Esophagus muscularis mucosa (tissue), 4 donors: ENCODE data around the gene TERB1. TPM values are rescaled to one million over a fixed set of nuclear protein-coding genes. Genes with fewer than 3 reads are reported as not detected.

ENCODE experiments used
- DNase-seq: peaks from one replicate; pipeline ENCODE4 v3.0.0-alpha.2; 2017; ENCODE audit errors: extremely low spot score
- H3K27ac ChIP-seq, 4 donors: fragments of 200-600 bp; sonication (generic); replicated peaks in 1 of 4; 1 replicate in 3 of 4; 2 replicates in 1 of 4; pipeline ENCODE4 v1.5.1; 2016 to 2019; ENCODE audit warnings: mild to moderate bottlenecking in 1 of 4
- H3K27me3 ChIP-seq, 4 donors: fragments of 200-600 bp; sonication (generic); one replicate each; pipeline versions ENCODE4 v1.5.1 to v1.6.0; 2016 to 2019
- H3K36me3 ChIP-seq, 4 donors: fragments of 200-600 bp; sonication (generic); one replicate each; pipeline ENCODE4 v1.5.1; 2016 to 2019
- H3K4me1 ChIP-seq, 4 donors: fragments of 200-600 bp; sonication (generic); one replicate each; pipeline ENCODE4 v1.5.1; 2016 to 2019
- H3K4me3 ChIP-seq, 4 donors: fragments of 200-600 bp; sonication (generic); 1 replicate in 2 of 4; 2 replicates in 2 of 4; pipeline ENCODE4 v1.5.1; 2016 to 2019; ENCODE audit warnings: mild to moderate bottlenecking in 4 of 4, moderate library complexity in 1 of 4
- H3K9me3 ChIP-seq, 4 donors: fragments of 200-600 bp; sonication (generic); 1 replicate in 3 of 4; 2 replicates in 1 of 4; pipeline ENCODE4 v1.5.1; 2016 to 2019
- EP300 ChIP-seq: sonication (generic); formaldehyde crosslinking; IDR thresholded peaks from one replicate; pipeline ENCODE4 v1.6.1; 2017; ENCODE audit warnings: antibody characterized with exemption
- POLR2A ChIP-seq: fragments of 450-650 bp; IDR thresholded peaks from one replicate; pipeline ENCODE4 v1.6.1; 2017; ENCODE audit warnings: antibody characterized with exemption, moderate library complexity, mild to moderate bottlenecking, low read depth
- POLR2AphosphoS5 ChIP-seq, 2 donors: sonication (generic); formaldehyde crosslinking; IDR thresholded peaks; one replicate each; pipeline ENCODE4 v1.6.1; 2017; ENCODE audit warnings: antibody characterized with exemption in 2 of 2
- WGBS: methylation state at CpG from one replicate; pipeline ENCODE4 v1.1.5; 2018; 5-methylcytosine and 5-hydroxymethylcytosine counted together
- intact Hi-C: fragments of 100-400 bp; cut with DNase I; formaldehyde crosslinking; loops from one replicate; pipeline ENCODE4 v1.15.1; 2023
- total RNA-seq, 4 donors: library from RNA; depleted of rRNA; stranded (reverse); fragments of >200 nt; gene quantifications; one replicate each; pipeline versions ENCODE4 v1.1.0 to v1.2.1, GENCODE V29; 2016
- TF ChIP-seq, protein P1 (sequence below), 3 experiments: fragments of 200-600 bp in 2 of 3; fragments of 450-650 bp in 1 of 3; sonication (generic) in 2 of 3; IDR thresholded peaks; one replicate each; pipeline ENCODE4 v1.5.1; 2017 to 2019; ENCODE audit warnings: antibody characterized with exemption in 3 of 3, mild to moderate bottlenecking in 2 of 3, moderate library complexity in 1 of 3

TERB1 gene
- total RNA-seq, 4 donors from 2014 or later, result not detected

DNA sequence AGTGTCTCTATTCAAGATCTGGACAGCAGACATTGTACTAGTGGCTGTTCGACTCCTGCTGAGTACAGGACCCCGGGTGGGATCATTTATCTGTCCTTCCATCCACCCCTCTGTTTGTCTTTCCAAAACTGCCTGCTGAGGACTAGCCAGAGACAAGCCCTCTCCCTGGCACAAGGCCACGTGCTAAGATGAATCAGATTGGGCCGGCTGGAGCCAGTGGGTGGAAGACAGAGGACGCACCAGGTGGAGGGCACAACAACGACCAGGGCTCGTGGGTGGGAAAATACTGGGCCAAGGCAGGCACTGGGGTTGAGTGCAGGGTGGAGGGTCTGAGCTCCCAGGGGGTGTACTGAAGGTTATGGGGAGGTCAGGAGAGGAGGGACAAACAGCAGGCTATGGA lies 41.4 kb upstream of the TERB1 start:
- Histone ChIP-seq H3K4me3 (no peak overlapping the region), H3K4me1 (peaks cover 11 to 23% (median 22%) of the 10 kb centered on the region in 4 donors), H3K36me3 (no peaks in the 10 kb centered on the region), H3K9me3 (peaks cover 0 to 4% (median 0%) of the 10 kb centered on the region in 4 donors), H3K27ac (no peak overlapping the region), H3K27me3 (peaks cover 4 to 45% (median 18%) of the 10 kb centered on the region in 4 donors)
- no peak for TF ChIP-seq POLR2AphosphoS5 (IDR thresholded peaks at IDR 0.05)
- no peak for TF ChIP-seq POLR2A
- TF ChIP-seq EP300, result no peak
- TF ChIP-seq, protein P1, sequence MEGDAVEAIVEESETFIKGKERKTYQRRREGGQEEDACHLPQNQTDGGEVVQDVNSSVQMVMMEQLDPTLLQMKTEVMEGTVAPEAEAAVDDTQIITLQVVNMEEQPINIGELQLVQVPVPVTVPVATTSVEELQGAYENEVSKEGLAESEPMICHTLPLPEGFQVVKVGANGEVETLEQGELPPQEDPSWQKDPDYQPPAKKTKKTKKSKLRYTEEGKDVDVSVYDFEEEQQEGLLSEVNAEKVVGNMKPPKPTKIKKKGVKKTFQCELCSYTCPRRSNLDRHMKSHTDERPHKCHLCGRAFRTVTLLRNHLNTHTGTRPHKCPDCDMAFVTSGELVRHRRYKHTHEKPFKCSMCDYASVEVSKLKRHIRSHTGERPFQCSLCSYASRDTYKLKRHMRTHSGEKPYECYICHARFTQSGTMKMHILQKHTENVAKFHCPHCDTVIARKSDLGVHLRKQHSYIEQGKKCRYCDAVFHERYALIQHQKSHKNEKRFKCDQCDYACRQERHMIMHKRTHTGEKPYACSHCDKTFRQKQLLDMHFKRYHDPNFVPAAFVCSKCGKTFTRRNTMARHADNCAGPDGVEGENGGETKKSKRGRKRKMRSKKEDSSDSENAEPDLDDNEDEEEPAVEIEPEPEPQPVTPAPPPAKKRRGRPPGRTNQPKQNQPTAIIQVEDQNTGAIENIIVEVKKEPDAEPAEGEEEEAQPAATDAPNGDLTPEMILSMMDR (IDR thresholded peaks at IDR 0.05), result no peak
- intact Hi-C loops, result no loop called here
- WGBS, result 64% methylated on average over 6 of the region's 7 CpGs
- DNase-seq, result no peak

DNA sequence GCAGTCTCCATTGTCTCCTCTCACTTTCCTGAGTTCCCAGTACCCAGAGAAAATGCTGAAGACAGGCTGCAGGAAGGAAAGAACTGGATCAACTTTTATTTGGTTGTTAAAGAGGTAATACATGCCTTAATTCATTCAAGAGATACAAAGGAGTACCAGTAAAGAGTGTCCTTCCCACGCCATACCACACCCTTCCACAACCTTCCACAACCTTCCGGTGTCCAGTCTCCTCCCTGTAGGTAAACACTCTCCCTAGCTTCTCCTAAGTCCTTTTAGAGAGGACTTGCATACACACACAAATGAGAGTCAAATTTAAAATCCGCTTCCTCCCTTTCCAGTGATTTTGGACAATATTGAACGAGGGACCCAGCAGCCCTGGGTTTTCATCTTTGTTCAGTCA lies 40.0 kb upstream of the TERB1 start:
- Histone ChIP-seq H3K9me3 (peaks cover 0 to 4% (median 0%) of the 10 kb centered on the region in 4 donors), H3K4me1 (peaks cover 11 to 23% (median 22%) of the 10 kb centered on the region in 4 donors), H3K27ac (no peak overlapping the region), H3K36me3 (no peaks in the 10 kb centered on the region), H3K4me3 (no peak overlapping the region), H3K27me3 (peaks cover 4 to 31% (median 18%) of the 10 kb centered on the region in 4 donors)
- intact Hi-C loops, result no loop called here
- whole genome bisulfite sequencing, result 76% methylated on average over 4 of the region's 4 CpGs
- DNase-seq, result no peak
- no peak for TF ChIP-seq POLR2AphosphoS5 (IDR thresholded peaks at IDR 0.05)
- TF ChIP-seq, protein P1 (IDR thresholded peaks at IDR 0.05), result no peak
- no peak for TF ChIP-seq POLR2A
- no peak for TF ChIP-seq EP300

DNA sequence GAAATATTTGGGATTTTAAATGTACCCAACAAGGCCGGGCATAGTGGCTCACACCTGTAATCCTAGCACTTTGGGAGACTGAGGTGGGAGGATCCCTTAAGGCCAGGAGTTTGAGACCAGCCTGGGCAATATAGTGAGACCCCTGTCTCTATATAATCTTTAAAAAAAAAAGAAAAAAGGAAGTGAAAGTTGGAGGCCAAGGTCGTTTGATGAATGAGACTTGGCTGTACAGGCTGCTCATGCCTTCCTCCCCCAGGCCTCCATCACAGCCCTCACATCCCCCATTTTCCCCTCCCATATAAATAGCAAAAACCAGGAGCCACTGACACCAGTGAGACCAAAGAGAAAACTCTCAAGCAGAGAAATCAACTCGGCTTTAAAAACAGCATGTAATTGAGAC lies 39.5 kb upstream of the TERB1 start:
- no peak for TF ChIP-seq POLR2AphosphoS5 (IDR thresholded peaks at IDR 0.05)
- TF ChIP-seq POLR2A, result no peak
- TF ChIP-seq, protein P1 (IDR thresholded peaks at IDR 0.05), result no peak
- no peak for TF ChIP-seq EP300
- intact Hi-C loops, result no loop called here
- Histone ChIP-seq H3K4me3 (no peak overlapping the region), H3K4me1 (peaks cover 11 to 22% (median 21%) of the 10 kb centered on the region in 4 donors), H3K27me3 (peaks cover 4 to 26% (median 18%) of the 10 kb centered on the region in 4 donors), H3K27ac (no peak overlapping the region), H3K9me3 (peaks cover 0 to 4% (median 0%) of the 10 kb centered on the region in 4 donors), H3K36me3 (no peaks in the 10 kb centered on the region)
- no peak for DNase-seq
- 55% methylated on average over 3 of the region's 3 CpGs for WGBS

DNA sequence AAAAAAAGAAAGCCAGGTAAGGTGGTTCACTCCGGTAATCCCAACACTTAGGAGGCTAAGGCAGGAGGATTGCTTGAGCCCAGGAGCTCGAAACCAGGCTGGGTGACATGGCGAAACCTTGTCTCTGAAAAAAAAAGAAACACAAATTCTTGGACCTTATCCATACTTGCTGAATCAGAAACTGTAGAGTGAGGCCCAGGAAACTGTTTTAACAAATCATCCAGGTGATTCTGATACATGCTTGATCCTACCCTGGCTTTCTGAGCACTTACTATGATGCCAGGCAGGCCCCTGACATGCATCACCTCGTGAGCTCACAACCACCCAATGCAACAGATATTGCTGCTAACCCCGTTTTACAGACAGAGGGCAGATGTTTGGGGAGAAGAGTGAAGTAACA lies 33.4 kb upstream of the TERB1 start:
- Histone ChIP-seq H3K4me3 (no peak overlapping the region), H3K27me3 (no peaks in the 10 kb centered on the region), H3K36me3 (no peaks in the 10 kb centered on the region), H3K27ac (no peak overlapping the region), H3K4me1 (peaks cover 3 to 8% (median 8%) of the 10 kb centered on the region in 4 donors), H3K9me3 (peaks cover 0 to 4% (median 0%) of the 10 kb centered on the region in 4 donors)
- 95% methylated on average over 5 of the region's 5 CpGs for WGBS
- TF ChIP-seq POLR2AphosphoS5 (IDR thresholded peaks at IDR 0.05) (no peak), EP300 (no peak), POLR2A (no peak)
- TF ChIP-seq, protein P1 (IDR thresholded peaks at IDR 0.05), result no peak
- intact Hi-C loops, result no loop called here
- no peak for DNase-seq
